PC-3 (cell line): ENCODE data around the gene LRRC51. TPM values are rescaled to one million over a fixed set of nuclear protein-coding genes. Genes with fewer than 3 reads are reported as not detected.

ENCODE experiments used
- ATAC-seq: fragments of 200-7000 bp; cut with Tn5 transposase; 2 replicates; pipeline ENCODE4 v1.9.1; 2020; ENCODE audit warnings: mild to moderate bottlenecking, moderate library complexity
- BruUV-seq: library from RNA; stranded (reverse); fragments of 400-500 nt; replicated peaks from 2 replicates; lab custom pipeline; 2021; lab: Mats Ljungman, UMichigan
- CTCF ChIA-PET: fragments of 300-600 bp; sonication (Branson Sonifier 250); formaldehyde crosslinking; loops from one replicate; lab custom pipeline; 2022; ENCODE audit warnings: antibody characterized with exemption; lab: Charles Lee
- POLR2A ChIA-PET: fragments of 300-600 bp; sonication (Branson Sonifier 250); formaldehyde crosslinking; loops from one replicate; lab custom pipeline; 2022; ENCODE audit warnings: antibody characterized with exemption; ENCODE audit not compliant: unreplicated experiment; lab: Charles Lee
- DNase-seq: peaks from one replicate; pipeline ENCODE4 v3.0.0-alpha.2; 2015
- H2AFZ ChIP-seq: fragments of 300-600 bp; sonication (generic); 2 replicates; pipeline ENCODE4 v1.6.0; 2016; ENCODE audit warnings: antibody characterized with exemption, low read length
- H3F3A ChIP-seq: fragments of 300-600 bp; sonication (generic); one replicate; pipeline ENCODE4 v1.6.0; 2017; ENCODE audit warnings: antibody characterized with exemption, low read length, control low read depth, mild to moderate bottlenecking; ENCODE audit not compliant: unreplicated experiment
- H3K27ac ChIP-seq: fragments of 300-600 bp; sonication (generic); 2 replicates; pipeline ENCODE4 v1.5.1; 2016; ENCODE audit warnings: mild to moderate bottlenecking, low read length
- H3K27me3 ChIP-seq: fragments of 300-600 bp; sonication (generic); 2 replicates; pipeline ENCODE4 v1.6.1; 2016; ENCODE audit warnings: low read length, mixed read lengths
- H3K36me3 ChIP-seq: fragments of 300-600 bp; sonication (generic); 2 replicates; pipeline ENCODE4 v1.6.1; 2016; ENCODE audit warnings: low read depth, mixed run types, low read length, mixed read lengths
- H3K4me1 ChIP-seq: fragments of 300-600 bp; sonication (generic); 2 replicates; pipeline ENCODE4 v1.5.1; 2016; ENCODE audit warnings: low read length; ENCODE audit not compliant: insufficient read depth
- H3K4me2 ChIP-seq: fragments of 300-600 bp; sonication (generic); 2 replicates; pipeline ENCODE4 v1.6.0; 2016; ENCODE audit warnings: low read length
- H3K4me3 ChIP-seq: fragments of 300-600 bp; sonication (generic); 2 replicates; pipeline ENCODE4 v1.5.1; 2016; ENCODE audit warnings: mild to moderate bottlenecking, low read length, mixed read lengths
- H3K79me2 ChIP-seq: fragments of 300-600 bp; sonication (generic); 2 replicates; pipeline ENCODE4 v1.6.1; 2017; ENCODE audit warnings: low read length, mixed read lengths
- H3K9ac ChIP-seq: fragments of 300-600 bp; sonication (generic); 2 replicates; pipeline ENCODE4 v1.6.0; 2016; ENCODE audit warnings: mild to moderate bottlenecking, low read length
- H3K9me2 ChIP-seq: fragments of 300-600 bp; sonication (generic); replicated peaks from 2 replicates; pipeline ENCODE4 v1.6.1; 2016; ENCODE audit warnings: mixed run types, low read length, mixed read lengths
- H3K9me3 ChIP-seq: fragments of 300-600 bp; sonication (generic); 2 replicates; pipeline ENCODE4 v1.6.1; 2016; ENCODE audit warnings: low read length, mixed read lengths
- H4K20me1 ChIP-seq: fragments of 300-600 bp; sonication (generic); 2 replicates; pipeline ENCODE4 v1.6.1; 2016; ENCODE audit warnings: low read length, mixed read lengths
- EZH2 ChIP-seq: fragments of 300-600 bp; sonication (generic); IDR thresholded peaks from one replicate; pipeline ENCODE4 v1.6.1; 2017; ENCODE audit warnings: antibody characterized with exemption, mild to moderate bottlenecking, low read length; ENCODE audit not compliant: unreplicated experiment
- EZH2phosphoT487 ChIP-seq: fragments of 300-600 bp; sonication (generic); IDR thresholded peaks from 2 replicates; pipeline ENCODE4 v1.6.1; 2018; ENCODE audit warnings: mild to moderate bottlenecking, antibody characterized with exemption, low read length, borderline replicate concordance
- intact Hi-C: fragments of 100-400 bp; cut with micrococcal nuclease; formaldehyde crosslinking; loops from 2 replicates; pipeline ENCODE4 v1.9.0; 2023
- total RNA-seq: library from RNA; depleted of rRNA; stranded (reverse); fragments of >200 nt; gene quantifications from 2 replicates; pipeline ENCODE4 v1.2.3, GENCODE V29; 2014
- TF ChIP-seq, protein P1 (sequence below): fragments of 300-600 bp; sonication (generic); conservative IDR thresholded peaks from 2 replicates; pipeline ENCODE4 v1.5.1; 2017; ENCODE audit warnings: antibody characterized with exemption, low read depth, mild to moderate bottlenecking, low read length

LRRC51 gene
- total RNA-seq, 1 experiment from 2014 or later: 5.8 TPM

DNA sequence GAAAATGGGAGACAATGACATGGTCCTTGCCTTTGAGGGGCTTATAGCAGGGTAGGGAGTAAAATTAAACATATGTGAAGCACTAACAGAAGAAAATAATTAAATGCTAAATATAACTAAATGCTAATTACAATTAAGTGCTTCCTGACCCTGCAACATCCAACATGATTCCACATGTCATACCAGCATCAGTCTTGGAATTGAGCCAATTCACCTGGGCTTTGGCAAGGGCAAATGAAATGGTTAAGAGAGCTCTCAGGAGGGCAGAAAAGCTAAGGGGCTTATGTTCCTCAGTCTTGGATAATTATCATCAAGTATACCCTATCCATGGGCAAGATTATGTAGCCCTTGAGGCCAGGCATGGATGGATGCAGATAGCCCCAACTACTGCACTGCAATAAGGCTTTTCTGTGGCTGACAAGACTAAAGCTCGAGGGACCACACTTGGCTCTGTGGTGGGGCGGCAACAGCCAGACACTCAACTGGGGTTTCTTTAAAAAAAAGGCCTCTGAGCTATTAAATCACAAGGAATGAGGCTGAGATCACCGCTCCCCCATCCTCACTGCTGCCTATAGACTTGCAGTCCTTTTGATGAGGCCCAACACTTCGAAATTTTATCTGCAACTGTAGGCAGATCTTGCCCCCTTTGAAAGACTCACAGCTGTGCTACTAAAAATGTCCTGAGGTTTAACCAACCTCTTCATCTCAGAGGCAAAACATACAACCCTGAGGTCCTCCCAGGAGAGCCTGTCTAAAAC lies 42.9 kb upstream of the LRRC51 start:
- Histone ChIP-seq H3K9ac (no peak overlapping the region), H3K27ac (no peak overlapping the region), H3K36me3 (peaks cover 27% of the 10 kb centered on the region), H3K79me2 (peaks cover 72% of the 10 kb centered on the region), H3K27me3 (no peaks in the 10 kb centered on the region), H3F3A (no peaks in the 10 kb centered on the region), H3K4me1 (peaks cover 37% of the 10 kb centered on the region), H3K9me3 (no peaks in the 10 kb centered on the region), H3K4me3 (no peak overlapping the region), H3K4me2 (peak overlapping the region; percentile 92; the same call in 1 of the 2 replicates), H3K9me2 (no peaks in the 10 kb centered on the region), H2AFZ (no peak overlapping the region), H4K20me1 (0 out of 2 replicates have a peak, but pooled peaks cover 8% of the 10 kb centered on the region)
- intact Hi-C loops: no loop called here
- BruUV-seq: no TSS peak
- ATAC-seq (no peak), DNase-seq (no peak)
- TF ChIP-seq EZH2phosphoT487: no peak
- no peak for TF ChIP-seq EZH2
- TF ChIP-seq, protein P1, sequence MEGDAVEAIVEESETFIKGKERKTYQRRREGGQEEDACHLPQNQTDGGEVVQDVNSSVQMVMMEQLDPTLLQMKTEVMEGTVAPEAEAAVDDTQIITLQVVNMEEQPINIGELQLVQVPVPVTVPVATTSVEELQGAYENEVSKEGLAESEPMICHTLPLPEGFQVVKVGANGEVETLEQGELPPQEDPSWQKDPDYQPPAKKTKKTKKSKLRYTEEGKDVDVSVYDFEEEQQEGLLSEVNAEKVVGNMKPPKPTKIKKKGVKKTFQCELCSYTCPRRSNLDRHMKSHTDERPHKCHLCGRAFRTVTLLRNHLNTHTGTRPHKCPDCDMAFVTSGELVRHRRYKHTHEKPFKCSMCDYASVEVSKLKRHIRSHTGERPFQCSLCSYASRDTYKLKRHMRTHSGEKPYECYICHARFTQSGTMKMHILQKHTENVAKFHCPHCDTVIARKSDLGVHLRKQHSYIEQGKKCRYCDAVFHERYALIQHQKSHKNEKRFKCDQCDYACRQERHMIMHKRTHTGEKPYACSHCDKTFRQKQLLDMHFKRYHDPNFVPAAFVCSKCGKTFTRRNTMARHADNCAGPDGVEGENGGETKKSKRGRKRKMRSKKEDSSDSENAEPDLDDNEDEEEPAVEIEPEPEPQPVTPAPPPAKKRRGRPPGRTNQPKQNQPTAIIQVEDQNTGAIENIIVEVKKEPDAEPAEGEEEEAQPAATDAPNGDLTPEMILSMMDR: no peak
- ChIA-PET POLR2A (no interaction called here), CTCF (interaction anchor here (1.2 to 1.3 kb wide), 2 partner anchors 12 to 54 kb away, joined by 6 read pairs; no protein-coding TSS in a partner anchor)

DNA sequence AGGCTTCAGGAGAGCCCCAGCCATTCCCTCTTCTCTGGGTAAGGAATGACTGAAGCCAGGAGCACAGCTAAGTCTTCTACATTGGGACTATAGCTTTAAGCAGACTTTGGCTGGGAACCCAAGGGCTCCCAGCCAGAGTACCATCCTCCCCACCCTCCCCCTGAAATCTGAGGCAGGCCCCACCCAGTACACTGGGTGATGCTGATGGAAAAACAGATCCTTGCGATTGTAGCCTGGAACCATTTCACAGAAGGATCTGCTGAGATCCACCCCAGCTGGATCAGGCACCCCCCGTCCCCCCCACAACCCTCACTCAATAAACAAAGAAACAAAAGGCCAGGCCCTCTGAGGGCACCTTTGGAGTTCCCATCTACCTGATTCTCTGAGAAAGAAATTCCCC lies 42.2 kb upstream of the LRRC51 start:
- TF ChIP-seq EZH2 (no peak), EZH2phosphoT487 (no peak)
- TF ChIP-seq, protein P1: no peak
- ChIA-PET CTCF (interaction anchor here (1.2 to 1.3 kb wide), 2 partner anchors 13 to 53 kb away, joined by 6 read pairs; no protein-coding TSS in a partner anchor), POLR2A (no interaction called here)
- no TSS peak for BruUV-seq
- no peaks in the 10 kb centered on the region for H3K27me3 ChIP-seq
- intact Hi-C loops: no loop called here
- peaks cover 42% of the 10 kb centered on the region for H3K4me1 ChIP-seq
- DNase-seq: peak; percentile 42
- peaks cover 75% of the 10 kb centered on the region for H3K79me2 ChIP-seq
- no peaks in the 10 kb centered on the region for H3K9me3 ChIP-seq
- peak overlapping the region; percentile 67; the same call in 1 of the 2 replicates for H3K4me3 ChIP-seq
- H4K20me1 ChIP-seq: 0 out of 2 replicates have a peak, but pooled peaks cover 8% of the 10 kb centered on the region
- no peak overlapping the region for H2AFZ ChIP-seq
- H3K36me3 ChIP-seq: peaks cover 26% of the 10 kb centered on the region
- no peak overlapping the region for H3K27ac ChIP-seq
- H3K4me2 ChIP-seq: peak overlapping the region; percentile 92
- peak; percentile 2; the same call in 1 of the 2 replicates for ATAC-seq
- H3K9me2 ChIP-seq: no peaks in the 10 kb centered on the region
- no peak overlapping the region for H3K9ac ChIP-seq
- H3F3A ChIP-seq: no peaks in the 10 kb centered on the region
